ENCODE results near the gene ZNF580. TPM values are rescaled to one million over a fixed set of nuclear protein-coding genes. Genes with fewer than 3 reads are reported as not detected.

ZNF580 gene
- total and polyA plus RNA-seq, 9 of the 15 experiments (the other 6 are each of a cell fraction or from before 2014, with no cell fraction given) = 2.3 to 47.4 (median 6.0) TPM

GRCh38 chr19:55598719-55599467 lies 41.9 kb upstream of the ZNF580 start (continued):
- TF ChIP-seq CHD1 (IDR thresholded peaks at IDR 0.05; ENCODE audit: low read length) (peak; percentile 68), PHTF2 (CRISPR knock-in tag; IDR thresholded peaks at IDR 0.05) (0 out of 2 replicates have a peak, but pooled peaks have one; percentile 28), EHMT2 (IDR thresholded peaks at IDR 0.05) (peak; percentile 42; the same call in 1 of the 2 replicates), MTF1 (CRISPR knock-in tag; IDR thresholded peaks at IDR 0.05; ENCODE audit: borderline replicate concordance) (no peak), ATF4 (CRISPR knock-in tag; IDR thresholded peaks at IDR 0.05) (no peak), TBP (optimal IDR thresholded peaks at IDR 0.05; ENCODE audit: low read depth, low read length) (peak; percentile 61), SAFB (IDR thresholded peaks at IDR 0.05; ENCODE audit: borderline replicate concordance, low read depth, low read length) (no peak), VEZF1 (CRISPR knock-in tag; IDR thresholded peaks at IDR 0.05) (peak; percentile 97; the same call in 1 of the 2 replicates), SUPT5H (IDR thresholded peaks at IDR 0.05) (peak; percentile 84), RB1 (IDR thresholded peaks at IDR 0.05; ENCODE audit: low read depth) (no peak; the same call in 1 of the 2 replicates), THAP7 (CRISPR knock-in tag; IDR thresholded peaks at IDR 0.05) (no peak), LARP7 (IDR thresholded peaks at IDR 0.05) (peak; percentile 86), ETV6 (IDR thresholded peaks at IDR 0.05; ENCODE audit: borderline replicate concordance in 1 of 2, low read depth in 2 of 2, low read length in 1 of 2) (no peak), ETV6 (CRISPR knock-in tag; IDR thresholded peaks at IDR 0.05; ENCODE audit: borderline replicate concordance) (no peak), SREBF1 (IDR thresholded peaks at IDR 0.05; ENCODE audit: borderline replicate concordance, low read depth, low read length) (no peak), CXXC5 (CRISPR knock-in tag; IDR thresholded peaks at IDR 0.05) (peak; percentile 59), ZNF583 (CRISPR knock-in tag; IDR thresholded peaks at IDR 0.05) (no peak), ZBTB8A (IDR thresholded peaks at IDR 0.05; ENCODE audit: partially characterized antibody) (no peak), TAF1 (IDR thresholded peaks at IDR 0.05; ENCODE audit: control insufficient read depth, extremely low read depth, insufficient read depth, low read length, severe bottlenecking) (peak; percentile 86), TFAP4 (CRISPR knock-in tag; IDR thresholded peaks at IDR 0.05; ENCODE audit: borderline replicate concordance) (peak; percentile 59; the same call in 1 of the 2 replicates), MBD2 (IDR thresholded peaks at IDR 0.05; ENCODE audit: borderline replicate concordance, low read depth) (peak; percentile 16; the same call in 1 of the 2 replicates), TOE1 (IDR thresholded peaks at IDR 0.05; ENCODE audit: borderline replicate concordance) (peak; percentile 48), TOE1 (CRISPR knock-in tag; IDR thresholded peaks at IDR 0.05; ENCODE audit: borderline replicate concordance, low read depth) (no peak), ZNF551 (CRISPR knock-in tag; IDR thresholded peaks at IDR 0.05) (no peak), ZKSCAN8 (CRISPR knock-in tag; IDR thresholded peaks at IDR 0.05) (no peak), MAFF (IDR thresholded peaks at IDR 0.05; ENCODE audit: low read length) (no peak), NCOA4 (IDR thresholded peaks at IDR 0.05; ENCODE audit: partially characterized antibody) (no peak)
